ENCODE results near the gene LRRC4C.
A peak's percentile ranks its signal among the peaks of the same experiment; 100 is the strongest.

Gene LRRC4C

DNA sequence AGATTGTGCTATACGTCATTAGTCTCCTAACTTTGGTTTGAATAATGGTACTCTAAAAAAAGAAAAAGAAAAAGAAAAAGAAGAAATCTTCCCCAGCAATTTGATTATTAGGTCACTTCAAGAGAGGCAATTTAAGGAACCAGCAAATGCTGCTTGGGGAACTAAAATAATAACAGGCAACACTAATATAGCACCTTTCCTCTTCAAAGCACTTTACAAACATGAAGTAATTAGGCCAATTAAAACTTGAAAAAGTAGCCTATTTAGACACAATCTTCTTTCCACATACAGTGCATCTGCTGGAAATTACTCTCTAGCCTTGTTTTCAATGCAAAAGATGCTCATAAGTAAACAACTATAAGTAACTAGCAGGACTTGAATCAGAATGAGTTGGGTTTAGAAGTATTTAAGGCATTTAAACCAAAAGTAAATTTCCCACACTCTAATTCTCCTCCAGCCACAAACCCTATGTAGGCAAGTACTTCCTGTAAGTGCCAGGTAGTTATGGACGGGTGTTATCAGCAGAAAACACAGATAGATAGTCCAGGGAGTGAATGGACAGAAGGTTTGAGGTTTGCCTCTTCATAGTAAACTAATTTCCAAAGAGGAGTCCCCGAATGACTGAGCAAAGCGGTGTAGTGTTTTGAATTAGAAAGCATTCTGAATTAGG is 44.5 kb downstream of the LRRC4C start:
- H3K9ac ChIP-seq (ENCODE audit: low read length) = no peak overlapping the region
- no peak overlapping the region for H3K4me3 ChIP-seq (ENCODE audit: low read length)
- no peak overlapping the region for H3K27ac ChIP-seq (ENCODE audit: low read length)
- H3K4me1 ChIP-seq (ENCODE audit: control insufficient read depth, low read depth, low read length) = no peaks in the 10 kb centered on the region
- H3K36me3 ChIP-seq (ENCODE audit: control insufficient read depth, low read depth, low read length) = no peaks in the 10 kb centered on the region
- H3K27me3 ChIP-seq (ENCODE audit: control insufficient read depth, insufficient read depth, low read length) = no peaks in the 10 kb centered on the region
- H3K9me3 ChIP-seq (ENCODE audit: control insufficient read depth, low read depth, low read length) = no peaks in the 10 kb centered on the region

GRCh38 chr11:41413843-41414242 is 45.6 kb downstream of the LRRC4C start:
- H3K9ac ChIP-seq (ENCODE audit: low read length) = no peak overlapping the region
- H3K4me3 ChIP-seq (ENCODE audit: low read length) = no peak overlapping the region
- no peaks in the 10 kb centered on the region for H3K27me3 ChIP-seq (ENCODE audit: control insufficient read depth, insufficient read depth, low read length)
- H3K4me1 ChIP-seq (ENCODE audit: control insufficient read depth, low read depth, low read length) = no peaks in the 10 kb centered on the region
- H3K27ac ChIP-seq (ENCODE audit: low read length) = no peak overlapping the region
- H3K36me3 ChIP-seq (ENCODE audit: control insufficient read depth, low read depth, low read length) = no peaks in the 10 kb centered on the region
- no peaks in the 10 kb centered on the region for H3K9me3 ChIP-seq (ENCODE audit: control insufficient read depth, low read depth, low read length)

GRCh38 chr11:41405812-41406211 is 53.6 kb downstream of the LRRC4C start:
- H3K4me3 ChIP-seq (ENCODE audit: low read length) = no peak overlapping the region
- H3K9ac ChIP-seq (ENCODE audit: low read length) = no peak overlapping the region
- no peaks in the 10 kb centered on the region for H3K4me1 ChIP-seq (ENCODE audit: control insufficient read depth, low read depth, low read length)
- H3K36me3 ChIP-seq (ENCODE audit: control insufficient read depth, low read depth, low read length) = no peaks in the 10 kb centered on the region
- H3K9me3 ChIP-seq (ENCODE audit: control insufficient read depth, low read depth, low read length) = no peaks in the 10 kb centered on the region
- no peak overlapping the region for H3K27ac ChIP-seq (ENCODE audit: low read length)
- H3K27me3 ChIP-seq (ENCODE audit: control insufficient read depth, insufficient read depth, low read length) = no peaks in the 10 kb centered on the region

- Histone ChIP-seq H3K4me3 (ENCODE audit: low read length) (no peak overlapping the region), H3K4me1 (ENCODE audit: control insufficient read depth, low read depth, low read length) (no peaks in the 10 kb centered on the region), H3K9ac (ENCODE audit: low read length) (no peak overlapping the region), H3K36me3 (ENCODE audit: control insufficient read depth, low read depth, low read length) (no peaks in the 10 kb centered on the region), H3K9me3 (ENCODE audit: control insufficient read depth, low read depth, low read length) (no peaks in the 10 kb centered on the region), H3K27me3 (ENCODE audit: control insufficient read depth, insufficient read depth, low read length) (no peaks in the 10 kb centered on the region), H3K27ac (ENCODE audit: low read length) (no peak overlapping the region)
Observed at GRCh38 chr11:41404109-41404508, 55.3 kb downstream of the LRRC4C start.

DNA sequence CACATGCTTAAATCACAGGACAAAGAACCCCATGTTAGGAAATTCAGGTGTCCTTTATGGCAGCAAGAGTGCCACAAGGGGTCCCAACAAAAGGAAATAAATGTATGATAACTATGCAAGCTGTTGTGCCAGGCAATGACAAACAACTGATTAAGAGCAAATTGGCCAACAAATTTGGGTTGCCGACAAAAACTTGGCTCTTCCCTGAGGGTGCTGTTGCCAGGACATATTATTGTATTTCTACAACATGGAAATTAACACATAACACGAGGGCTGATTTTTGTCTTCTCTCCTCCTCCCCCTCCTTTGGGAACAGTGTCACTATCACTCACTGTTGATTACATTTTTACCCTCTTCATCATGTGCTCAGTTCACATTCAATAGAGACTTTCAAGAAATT is 56.0 kb downstream of the LRRC4C start:
- Histone ChIP-seq H3K27me3 (ENCODE audit: control insufficient read depth, insufficient read depth, low read length) (no peaks in the 10 kb centered on the region), H3K9ac (ENCODE audit: low read length) (no peak overlapping the region), H3K36me3 (ENCODE audit: control insufficient read depth, low read depth, low read length) (no peaks in the 10 kb centered on the region), H3K4me3 (ENCODE audit: low read length) (no peak overlapping the region), H3K4me1 (ENCODE audit: control insufficient read depth, low read depth, low read length) (no peaks in the 10 kb centered on the region), H3K27ac (ENCODE audit: low read length) (no peak overlapping the region), H3K9me3 (ENCODE audit: control insufficient read depth, low read depth, low read length) (no peaks in the 10 kb centered on the region)

DNA sequence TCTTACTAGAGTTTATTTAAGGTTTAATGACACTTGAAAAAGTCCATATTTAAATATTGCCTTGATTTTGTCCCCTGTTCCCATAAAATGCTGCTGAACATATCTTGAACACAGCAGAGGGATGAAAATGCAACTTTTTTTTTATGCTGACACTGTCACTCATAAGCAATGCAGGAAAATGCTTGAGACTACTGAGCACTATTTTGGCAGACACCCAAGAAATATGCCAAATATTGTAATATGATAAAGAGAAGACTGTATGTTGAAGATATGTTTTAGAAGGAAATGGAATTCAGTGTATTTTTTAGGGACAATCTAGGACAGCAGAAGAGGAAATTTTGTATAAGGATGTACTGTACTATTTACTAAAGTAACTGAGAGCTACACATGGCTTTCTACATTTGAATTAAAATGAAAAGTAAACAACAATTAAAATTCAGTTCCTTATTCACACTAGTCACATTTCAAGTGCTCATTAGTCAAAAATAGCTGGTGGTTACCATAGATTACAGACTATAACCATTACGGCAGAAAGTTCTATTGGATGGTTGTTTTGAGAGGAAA is 58.6 kb downstream of the LRRC4C start:
- Histone ChIP-seq H3K9me3 (ENCODE audit: control insufficient read depth, low read depth, low read length) (no peaks in the 10 kb centered on the region), H3K9ac (ENCODE audit: low read length) (no peak overlapping the region), H3K27me3 (ENCODE audit: control insufficient read depth, insufficient read depth, low read length) (no peaks in the 10 kb centered on the region), H3K27ac (ENCODE audit: low read length) (no peak overlapping the region), H3K4me3 (ENCODE audit: low read length) (no peak overlapping the region), H3K36me3 (ENCODE audit: control insufficient read depth, low read depth, low read length) (no peaks in the 10 kb centered on the region), H3K4me1 (ENCODE audit: control insufficient read depth, low read depth, low read length) (peaks cover 8% of the 10 kb centered on the region)

DNA sequence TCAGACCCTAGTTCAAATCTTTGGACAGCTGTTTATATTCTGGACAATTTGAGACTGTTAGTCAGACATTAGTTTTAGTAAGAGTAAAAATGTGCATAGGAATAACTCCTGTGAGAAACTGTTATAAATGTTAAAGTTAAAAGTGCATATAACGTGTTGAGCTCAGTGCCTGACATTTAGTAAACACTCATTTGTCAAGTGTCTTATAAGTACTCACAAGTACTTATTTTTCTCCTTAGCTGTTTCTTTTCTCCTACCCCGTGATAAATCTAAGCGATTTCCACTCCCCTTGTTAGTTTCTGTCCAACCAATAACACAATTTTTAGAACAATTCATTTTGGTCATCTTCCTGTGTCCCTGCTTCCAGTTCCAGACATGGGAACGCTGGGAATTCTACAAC is 59.3 kb downstream of the LRRC4C start:
- no peak overlapping the region for H3K27ac ChIP-seq (ENCODE audit: low read length)
- peaks cover 16% of the 10 kb centered on the region for H3K4me1 ChIP-seq (ENCODE audit: control insufficient read depth, low read depth, low read length)
- no peaks in the 10 kb centered on the region for H3K36me3 ChIP-seq (ENCODE audit: control insufficient read depth, low read depth, low read length)
- H3K4me3 ChIP-seq (ENCODE audit: low read length) = no peak overlapping the region
- no peaks in the 10 kb centered on the region for H3K9me3 ChIP-seq (ENCODE audit: control insufficient read depth, low read depth, low read length)
- H3K27me3 ChIP-seq (ENCODE audit: control insufficient read depth, insufficient read depth, low read length) = no peaks in the 10 kb centered on the region
- H3K9ac ChIP-seq (ENCODE audit: low read length) = no peak overlapping the region

GRCh38 chr11:41399323-41399722 is 60.1 kb downstream of the LRRC4C start:
- H3K9ac ChIP-seq (ENCODE audit: low read length) = no peak overlapping the region
- H3K27ac ChIP-seq (ENCODE audit: low read length) = no peak overlapping the region
- no peaks in the 10 kb centered on the region for H3K27me3 ChIP-seq (ENCODE audit: control insufficient read depth, insufficient read depth, low read length)
- H3K9me3 ChIP-seq (ENCODE audit: control insufficient read depth, low read depth, low read length) = no peaks in the 10 kb centered on the region
- H3K4me1 ChIP-seq (ENCODE audit: control insufficient read depth, low read depth, low read length) = peaks cover 24% of the 10 kb centered on the region
- no peaks in the 10 kb centered on the region for H3K36me3 ChIP-seq (ENCODE audit: control insufficient read depth, low read depth, low read length)
- no peak overlapping the region for H3K4me3 ChIP-seq (ENCODE audit: low read length)

GRCh38 chr11:41398175-41398574 is 61.3 kb downstream of the LRRC4C start:
- Histone ChIP-seq H3K36me3 (ENCODE audit: control insufficient read depth, low read depth, low read length) (no peaks in the 10 kb centered on the region), H3K9me3 (ENCODE audit: control insufficient read depth, low read depth, low read length) (no peaks in the 10 kb centered on the region), H3K27me3 (ENCODE audit: control insufficient read depth, insufficient read depth, low read length) (no peaks in the 10 kb centered on the region), H3K9ac (ENCODE audit: low read length) (no peak overlapping the region), H3K4me3 (ENCODE audit: low read length) (no peak overlapping the region), H3K27ac (ENCODE audit: low read length) (no peak overlapping the region), H3K4me1 (ENCODE audit: control insufficient read depth, low read depth, low read length) (peaks cover 35% of the 10 kb centered on the region)

DNA sequence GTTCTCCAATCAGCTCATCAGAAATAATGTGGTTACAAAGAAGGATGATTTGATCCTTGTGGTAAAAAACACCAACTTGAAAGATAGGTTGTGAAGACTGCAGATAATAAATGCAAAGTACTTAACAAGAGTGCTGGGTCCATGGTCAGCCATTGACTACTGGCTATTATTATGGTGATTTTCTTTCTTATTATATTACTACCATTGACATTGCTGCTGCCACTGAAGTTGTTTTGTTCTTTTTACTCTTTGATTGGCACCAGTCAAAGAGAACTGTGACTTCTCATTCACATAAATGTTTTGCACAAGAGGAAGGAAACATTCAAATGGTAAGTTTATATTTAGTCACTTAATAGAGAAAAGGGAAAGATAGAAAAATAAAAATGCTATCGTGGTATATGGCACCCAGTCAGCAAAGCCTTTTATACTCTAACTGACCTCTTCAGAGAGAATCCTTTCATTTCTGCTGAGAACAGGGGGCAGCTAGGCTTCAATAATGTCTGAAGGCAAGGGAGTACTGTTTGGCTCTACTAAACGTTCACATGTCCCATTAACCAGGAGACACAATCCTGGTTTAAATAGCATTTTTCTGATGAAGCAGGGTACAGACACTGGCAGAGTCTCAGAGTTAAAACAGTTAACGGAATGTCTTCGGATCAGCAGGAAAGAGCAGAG is 64.8 kb downstream of the LRRC4C start:
- Histone ChIP-seq H3K4me3 (ENCODE audit: low read length) (peak overlapping the region; percentile 4), H3K27ac (ENCODE audit: low read length) (peak overlapping the region; percentile 76), H3K36me3 (ENCODE audit: control insufficient read depth, low read depth, low read length) (no peaks in the 10 kb centered on the region), H3K27me3 (ENCODE audit: control insufficient read depth, insufficient read depth, low read length) (no peaks in the 10 kb centered on the region), H3K9me3 (ENCODE audit: control insufficient read depth, low read depth, low read length) (no peaks in the 10 kb centered on the region), H3K4me1 (ENCODE audit: control insufficient read depth, low read depth, low read length) (peaks cover 58% of the 10 kb centered on the region), H3K9ac (ENCODE audit: low read length) (no peak overlapping the region)

- Histone ChIP-seq H3K36me3 (ENCODE audit: control insufficient read depth, low read depth, low read length) (no peaks in the 10 kb centered on the region), H3K27me3 (ENCODE audit: control insufficient read depth, insufficient read depth, low read length) (no peaks in the 10 kb centered on the region), H3K27ac (ENCODE audit: low read length) (peak overlapping the region; percentile 43), H3K4me3 (ENCODE audit: low read length) (peak overlapping the region; percentile 34), H3K9me3 (ENCODE audit: control insufficient read depth, low read depth, low read length) (no peaks in the 10 kb centered on the region), H3K9ac (ENCODE audit: low read length) (peak overlapping the region; percentile 27), H3K4me1 (ENCODE audit: control insufficient read depth, low read depth, low read length) (peaks cover 58% of the 10 kb centered on the region)
Observed at GRCh38 chr11:41392596-41392995, 66.9 kb downstream of the LRRC4C start.

All from iPS-18a (cell line).